ENCODE data around the gene PAF1. TPM values are rescaled to one million over a fixed set of nuclear protein-coding genes. Genes with fewer than 3 reads are reported as not detected.

PAF1 gene
- total RNA-seq, 1 experiment from 2014 or later: 53.5 TPM

DNA sequence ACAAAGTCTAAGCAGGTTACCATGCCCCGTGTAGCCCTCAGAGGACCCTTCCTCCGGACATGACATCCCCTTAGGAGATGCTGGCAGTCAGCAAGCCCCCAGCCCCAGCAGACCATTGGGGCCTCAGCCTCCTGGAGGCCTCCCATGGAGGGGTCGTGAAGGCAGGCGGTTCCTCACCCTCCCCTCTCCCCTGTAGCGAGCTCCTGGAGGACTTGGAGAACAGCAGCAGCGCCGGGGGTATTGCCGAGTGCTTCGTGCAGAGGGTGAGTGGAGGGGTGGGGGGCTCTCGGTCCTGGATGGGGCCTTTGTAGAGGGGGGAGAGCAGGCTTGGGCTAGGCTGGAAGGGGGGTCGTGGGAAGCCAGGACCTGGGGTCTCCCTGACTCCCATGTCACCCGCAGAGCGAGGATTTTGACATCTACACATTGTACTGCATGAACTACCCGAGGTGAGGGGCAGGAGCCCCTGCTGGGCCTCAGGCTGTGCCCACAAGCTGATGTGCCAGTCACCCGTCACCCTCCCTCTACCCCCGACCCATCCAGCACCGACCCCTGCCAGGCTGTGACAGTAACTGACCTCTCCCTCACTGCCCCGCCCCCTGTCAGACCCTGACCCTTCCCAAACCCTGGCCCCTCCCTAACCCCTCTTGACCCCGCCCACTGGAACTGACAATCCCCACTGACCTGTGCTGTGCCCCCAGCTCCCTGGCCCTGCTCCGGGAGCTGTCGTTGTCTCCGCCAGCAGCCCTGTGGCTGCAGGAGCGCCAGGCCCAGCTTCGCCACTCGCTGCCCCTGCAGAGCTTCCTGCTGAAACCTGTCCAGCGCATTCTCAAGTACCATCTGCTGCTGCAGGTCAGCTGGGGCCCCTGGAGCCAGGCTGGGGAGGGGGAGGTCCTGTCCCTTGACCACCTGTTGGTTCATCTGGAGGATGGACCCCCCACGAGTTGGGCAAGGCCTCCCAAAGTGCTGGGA lies 25.5 kb upstream of the PAF1 start:
- Histone ChIP-seq H3K4me1 (ENCODE audit: control insufficient read depth in 1 of 2, insufficient read depth in 2 of 2, low read length in 2 of 2) (peaks cover 10 to 31% of the 10 kb centered on the region in 2 experiments), H3K27ac (ENCODE audit: low read depth, low read length) (no peak overlapping the region), H4K20me1 (ENCODE audit: insufficient read depth) (no peaks in the 10 kb centered on the region), H3K4me2 (ENCODE audit: low read length) (no peak overlapping the region), H3K36me3 (ENCODE audit: control insufficient read depth in 1 of 2, insufficient read depth in 2 of 2, low read length in 2 of 2) (0 out of 4 replicates have a peak, but pooled peaks cover 0 to 4% of the 10 kb centered on the region in 2 experiments), H3K4me3 (replicated peaks in 1 of 2; ENCODE audit: low read depth in 1 of 2, low read length in 2 of 2) (no peak overlapping the region), H2AFZ (ENCODE audit: low read depth, low read length, poor library complexity, severe bottlenecking) (no peak overlapping the region), H3K9me2 (ENCODE audit: insufficient read depth) (no peaks in the 10 kb centered on the region), H3K9ac (ENCODE audit: low read length) (no peak overlapping the region), H3K9me3 (ENCODE audit: control insufficient read depth in 1 of 2, insufficient read depth in 1 of 2, low read depth in 1 of 2, low read length in 2 of 2) (no peaks in the 10 kb centered on the region), H3K27me3 (ENCODE audit: insufficient read depth, low read length) (no peaks in the 10 kb centered on the region), H3K79me2 (ENCODE audit: insufficient read depth, low read length) (no peaks in the 10 kb centered on the region; the same call in 1 of the 2 replicates)
- ChIA-PET RAD21 (ENCODE audit: low non-redundant PET in 1 of 2, low total read pairs in 2 of 2, uncharacterized antibody in 2 of 2, unreplicated experiment in 2 of 2) (no interaction called here), POLR2A (interaction anchor here (2.2 kb wide), 1 partner anchor 19 kb away, joined by 9 read pairs; the partner anchor contains the start of gene RPS16), CTCF (no interaction called here)
- no peak for ATAC-seq
- no peak for DNase-seq (ENCODE audit: low read depth, low spot score)
- intact Hi-C loops (cut with micrococcal nuclease): no loop called here
- no TSS peak for BruUV-seq (replicated peaks)
- TF ChIP-seq, protein P1, sequence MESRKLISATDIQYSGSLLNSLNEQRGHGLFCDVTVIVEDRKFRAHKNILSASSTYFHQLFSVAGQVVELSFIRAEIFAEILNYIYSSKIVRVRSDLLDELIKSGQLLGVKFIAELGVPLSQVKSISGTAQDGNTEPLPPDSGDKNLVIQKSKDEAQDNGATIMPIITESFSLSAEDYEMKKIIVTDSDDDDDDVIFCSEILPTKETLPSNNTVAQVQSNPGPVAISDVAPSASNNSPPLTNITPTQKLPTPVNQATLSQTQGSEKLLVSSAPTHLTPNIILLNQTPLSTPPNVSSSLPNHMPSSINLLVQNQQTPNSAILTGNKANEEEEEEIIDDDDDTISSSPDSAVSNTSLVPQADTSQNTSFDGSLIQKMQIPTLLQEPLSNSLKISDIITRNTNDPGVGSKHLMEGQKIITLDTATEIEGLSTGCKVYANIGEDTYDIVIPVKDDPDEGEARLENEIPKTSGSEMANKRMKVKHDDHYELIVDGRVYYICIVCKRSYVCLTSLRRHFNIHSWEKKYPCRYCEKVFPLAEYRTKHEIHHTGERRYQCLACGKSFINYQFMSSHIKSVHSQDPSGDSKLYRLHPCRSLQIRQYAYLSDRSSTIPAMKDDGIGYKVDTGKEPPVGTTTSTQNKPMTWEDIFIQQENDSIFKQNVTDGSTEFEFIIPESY (IDR thresholded peaks at IDR 0.05; ENCODE audit: extremely low read depth, insufficient replicate concordance, low read length): no peak
- TF ChIP-seq FOSL1 (IDR thresholded peaks at IDR 0.05; ENCODE audit: low read depth) (no peak), POLR2AphosphoS5 (IDR thresholded peaks at IDR 0.05; ENCODE audit: low read depth, low read length) (no peak), JUND (IDR thresholded peaks at IDR 0.05) (no peak), SRF (IDR thresholded peaks at IDR 0.05; ENCODE audit: low read depth) (no peak), ZNF274 (IDR thresholded peaks at IDR 0.05; ENCODE audit: low read depth, low read length) (no peak), CEBPB (IDR thresholded peaks at IDR 0.05; ENCODE audit: low read depth) (no peak), SP1 (IDR thresholded peaks at IDR 0.05; ENCODE audit: low read depth) (no peak), ELF1 (IDR thresholded peaks at IDR 0.05; ENCODE audit: borderline replicate concordance, low read depth) (no peak), RAD21 (IDR thresholded peaks at IDR 0.05; ENCODE audit: low read depth) (no peak), YY1 (IDR thresholded peaks at IDR 0.05; ENCODE audit: extremely low read depth, insufficient replicate concordance, low read depth, low read length) (no peak), EZH2 (IDR thresholded peaks at IDR 0.05) (no peak), TCF7L2 (IDR thresholded peaks at IDR 0.05; ENCODE audit: borderline replicate concordance, extremely low read depth, insufficient read depth, insufficient read length) (no peak), POLR2A (IDR thresholded peaks at IDR 0.05; ENCODE audit: borderline replicate concordance, extremely low read depth, insufficient read depth, insufficient read length) (no peak), EGR1 (IDR thresholded peaks at IDR 0.05; ENCODE audit: low read depth) (no peak), ZFX (IDR thresholded peaks at IDR 0.05) (no peak)
- TF ChIP-seq, protein P2, sequence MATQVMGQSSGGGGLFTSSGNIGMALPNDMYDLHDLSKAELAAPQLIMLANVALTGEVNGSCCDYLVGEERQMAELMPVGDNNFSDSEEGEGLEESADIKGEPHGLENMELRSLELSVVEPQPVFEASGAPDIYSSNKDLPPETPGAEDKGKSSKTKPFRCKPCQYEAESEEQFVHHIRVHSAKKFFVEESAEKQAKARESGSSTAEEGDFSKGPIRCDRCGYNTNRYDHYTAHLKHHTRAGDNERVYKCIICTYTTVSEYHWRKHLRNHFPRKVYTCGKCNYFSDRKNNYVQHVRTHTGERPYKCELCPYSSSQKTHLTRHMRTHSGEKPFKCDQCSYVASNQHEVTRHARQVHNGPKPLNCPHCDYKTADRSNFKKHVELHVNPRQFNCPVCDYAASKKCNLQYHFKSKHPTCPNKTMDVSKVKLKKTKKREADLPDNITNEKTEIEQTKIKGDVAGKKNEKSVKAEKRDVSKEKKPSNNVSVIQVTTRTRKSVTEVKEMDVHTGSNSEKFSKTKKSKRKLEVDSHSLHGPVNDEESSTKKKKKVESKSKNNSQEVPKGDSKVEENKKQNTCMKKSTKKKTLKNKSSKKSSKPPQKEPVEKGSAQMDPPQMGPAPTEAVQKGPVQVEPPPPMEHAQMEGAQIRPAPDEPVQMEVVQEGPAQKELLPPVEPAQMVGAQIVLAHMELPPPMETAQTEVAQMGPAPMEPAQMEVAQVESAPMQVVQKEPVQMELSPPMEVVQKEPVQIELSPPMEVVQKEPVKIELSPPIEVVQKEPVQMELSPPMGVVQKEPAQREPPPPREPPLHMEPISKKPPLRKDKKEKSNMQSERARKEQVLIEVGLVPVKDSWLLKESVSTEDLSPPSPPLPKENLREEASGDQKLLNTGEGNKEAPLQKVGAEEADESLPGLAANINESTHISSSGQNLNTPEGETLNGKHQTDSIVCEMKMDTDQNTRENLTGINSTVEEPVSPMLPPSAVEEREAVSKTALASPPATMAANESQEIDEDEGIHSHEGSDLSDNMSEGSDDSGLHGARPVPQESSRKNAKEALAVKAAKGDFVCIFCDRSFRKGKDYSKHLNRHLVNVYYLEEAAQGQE (IDR thresholded peaks at IDR 0.05; ENCODE audit: low read depth): no peak
- TF ChIP-seq, protein P3, sequence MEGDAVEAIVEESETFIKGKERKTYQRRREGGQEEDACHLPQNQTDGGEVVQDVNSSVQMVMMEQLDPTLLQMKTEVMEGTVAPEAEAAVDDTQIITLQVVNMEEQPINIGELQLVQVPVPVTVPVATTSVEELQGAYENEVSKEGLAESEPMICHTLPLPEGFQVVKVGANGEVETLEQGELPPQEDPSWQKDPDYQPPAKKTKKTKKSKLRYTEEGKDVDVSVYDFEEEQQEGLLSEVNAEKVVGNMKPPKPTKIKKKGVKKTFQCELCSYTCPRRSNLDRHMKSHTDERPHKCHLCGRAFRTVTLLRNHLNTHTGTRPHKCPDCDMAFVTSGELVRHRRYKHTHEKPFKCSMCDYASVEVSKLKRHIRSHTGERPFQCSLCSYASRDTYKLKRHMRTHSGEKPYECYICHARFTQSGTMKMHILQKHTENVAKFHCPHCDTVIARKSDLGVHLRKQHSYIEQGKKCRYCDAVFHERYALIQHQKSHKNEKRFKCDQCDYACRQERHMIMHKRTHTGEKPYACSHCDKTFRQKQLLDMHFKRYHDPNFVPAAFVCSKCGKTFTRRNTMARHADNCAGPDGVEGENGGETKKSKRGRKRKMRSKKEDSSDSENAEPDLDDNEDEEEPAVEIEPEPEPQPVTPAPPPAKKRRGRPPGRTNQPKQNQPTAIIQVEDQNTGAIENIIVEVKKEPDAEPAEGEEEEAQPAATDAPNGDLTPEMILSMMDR (IDR thresholded peaks at IDR 0.05 in 2 of 3, conservative IDR thresholded peaks at IDR 0.05 in 1 of 3; ENCODE audit: borderline replicate concordance in 1 of 3, insufficient read depth in 1 of 3, low read depth in 2 of 3, low read length in 2 of 3): no peak
- TF ChIP-seq, protein P4, sequence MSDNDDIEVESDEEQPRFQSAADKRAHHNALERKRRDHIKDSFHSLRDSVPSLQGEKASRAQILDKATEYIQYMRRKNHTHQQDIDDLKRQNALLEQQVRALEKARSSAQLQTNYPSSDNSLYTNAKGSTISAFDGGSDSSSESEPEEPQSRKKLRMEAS (IDR thresholded peaks at IDR 0.05): no peak
